Natural killer cell (primary cell): ENCODE data around the gene SPOCK1. TPM values are rescaled to one million over a fixed set of nuclear protein-coding genes. Genes with fewer than 3 reads are reported as not detected.

Experiments
- ATAC-seq, 3 donors: fragments of 150-1000 bp in 2 of 3; fragments of 200-7000 bp in 1 of 3; cut with Tn5 transposase; 1 replicate in 1 of 3; 2 replicates in 2 of 3; pipeline ENCODE4 v1.10.0; 2021; ENCODE audit warnings: mild to moderate bottlenecking in 2 of 3, moderate library complexity in 2 of 3
- DNase-seq, 2 donors: peaks; one replicate each; pipeline versions ENCODE4 v3.0.0 to v3.0.0-alpha.2; 2013 to 2021; ENCODE audit warnings: mixed read lengths in 1 of 2
- H3K27ac ChIP-seq: one replicate; pipeline ENCODE4 v1.5.1; 2013; ENCODE audit warnings: mild to moderate bottlenecking, low read length
- H3K27me3 ChIP-seq: one replicate; pipeline ENCODE4 v1.6.1; 2013; ENCODE audit warnings: low read length; ENCODE audit not compliant: control insufficient read depth, insufficient read depth
- H3K36me3 ChIP-seq: one replicate; pipeline ENCODE4 v1.6.1; 2013; ENCODE audit warnings: low read length; ENCODE audit not compliant: control insufficient read depth, insufficient read depth
- H3K4me1 ChIP-seq: one replicate; pipeline ENCODE4 v1.6.1; 2013; ENCODE audit warnings: low read length; ENCODE audit not compliant: control insufficient read depth, insufficient read depth
- H3K4me3 ChIP-seq: one replicate; pipeline ENCODE4 v1.5.1; 2013; ENCODE audit warnings: low read length
- H3K9me3 ChIP-seq: one replicate; pipeline ENCODE4 v1.6.1; 2013; ENCODE audit warnings: low read length; ENCODE audit not compliant: control insufficient read depth, insufficient read depth
- H3K27ac Mint-ChIP-seq, 2 donors: one replicate each; pipeline ENCODE4 v1.8.0; 2022; ENCODE audit warnings: mild to moderate bottlenecking in 2 of 2, mixed read lengths in 2 of 2, moderate library complexity in 1 of 2
- H3K27me3 Mint-ChIP-seq, 2 donors: one replicate each; pipeline ENCODE4 v1.8.0; 2022; ENCODE audit warnings: low read depth in 2 of 2, mixed read lengths in 2 of 2
- H3K36me3 Mint-ChIP-seq: one replicate; pipeline ENCODE4 v1.8.0; 2022; ENCODE audit warnings: mixed read lengths
- H3K4me1 Mint-ChIP-seq, 2 donors: one replicate each; pipeline ENCODE4 v1.8.0; 2022; ENCODE audit warnings: mixed read lengths in 2 of 2
- H3K4me3 Mint-ChIP-seq: one replicate; pipeline ENCODE4 v1.8.0; 2022; ENCODE audit warnings: mild to moderate bottlenecking, moderate library complexity, mixed read lengths
- H3K9me3 Mint-ChIP-seq, 2 donors: one replicate each; pipeline ENCODE4 v1.8.0; 2022; ENCODE audit warnings: mixed read lengths in 2 of 2
- WGBS: methylation state at CpG from one replicate; pipeline ENCODE4 v1.1.7; 2013; ENCODE audit warnings: missing lambda C conversion rate; ENCODE audit not compliant: insufficient coverage; 5-methylcytosine and 5-hydroxymethylcytosine counted together
- intact Hi-C: fragments of 100-400 bp; cut with micrococcal nuclease; formaldehyde crosslinking; loops from one replicate; pipeline ENCODE4 v1.14.2; 2022
- total RNA-seq, 4 donors: library from RNA; stranded (reverse); fragments of 120-200 nt in 1 of 4; gene quantifications; one replicate each; pipeline versions ENCODE4 v1.2.3 to v1.2.4, GENCODE V29; 2013 to 2022
- TF ChIP-seq, protein P1 (sequence below): fragments of 200-600 bp; IDR thresholded peaks from one replicate; pipeline ENCODE4 v1.8.0; 2022; ENCODE audit warnings: antibody characterized with exemption

SPOCK1 gene
- total RNA-seq, 3 donors from 2014 or later (not counting 1 experiment from before 2014, with no cell fraction given) = 0.09 to 1.6 (median 0.61) TPM

DNA sequence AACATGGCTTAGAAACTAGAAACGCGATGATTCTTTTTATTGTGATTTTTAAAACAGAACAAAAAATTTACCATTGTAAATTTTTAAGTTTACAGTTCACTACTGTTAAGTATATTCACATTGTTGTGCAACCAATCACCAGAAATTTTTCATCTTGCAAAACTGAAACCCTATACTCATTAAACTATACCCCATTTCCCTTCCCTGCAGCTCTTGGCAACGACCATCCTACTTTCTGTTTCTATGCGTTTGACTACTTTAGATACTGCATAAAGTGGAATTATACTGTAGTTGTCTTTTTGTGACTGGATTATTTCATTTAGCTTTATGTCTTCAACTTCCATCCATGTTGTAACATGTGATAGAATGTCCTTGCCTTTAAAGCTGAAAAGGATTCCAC lies 52.5 kb downstream of the SPOCK1 start:
- no peak for ATAC-seq
- whole genome bisulfite sequencing = 95% methylated on average over 2 of the region's 4 CpGs
- no peaks in the 10 kb centered on the region for H3K36me3 ChIP-seq

GRCh38 chr5:137446151-137446550 lies 53.0 kb downstream of the SPOCK1 start:
- no peak overlapping the region for H3K27ac ChIP-seq
- ATAC-seq (no peak), DNase-seq (no peak)
- Mint-ChIP-seq H3K4me3 (no peak overlapping the region), H3K9me3 (peaks cover 0 to 3% of the 10 kb centered on the region in 2 donors), H3K4me1 (no peaks in the 10 kb centered on the region), H3K27me3 (peaks cover 6 to 13% of the 10 kb centered on the region in 2 donors), H3K27ac (no peak overlapping the region), H3K36me3 (no peaks in the 10 kb centered on the region)
- TF ChIP-seq, protein P1, sequence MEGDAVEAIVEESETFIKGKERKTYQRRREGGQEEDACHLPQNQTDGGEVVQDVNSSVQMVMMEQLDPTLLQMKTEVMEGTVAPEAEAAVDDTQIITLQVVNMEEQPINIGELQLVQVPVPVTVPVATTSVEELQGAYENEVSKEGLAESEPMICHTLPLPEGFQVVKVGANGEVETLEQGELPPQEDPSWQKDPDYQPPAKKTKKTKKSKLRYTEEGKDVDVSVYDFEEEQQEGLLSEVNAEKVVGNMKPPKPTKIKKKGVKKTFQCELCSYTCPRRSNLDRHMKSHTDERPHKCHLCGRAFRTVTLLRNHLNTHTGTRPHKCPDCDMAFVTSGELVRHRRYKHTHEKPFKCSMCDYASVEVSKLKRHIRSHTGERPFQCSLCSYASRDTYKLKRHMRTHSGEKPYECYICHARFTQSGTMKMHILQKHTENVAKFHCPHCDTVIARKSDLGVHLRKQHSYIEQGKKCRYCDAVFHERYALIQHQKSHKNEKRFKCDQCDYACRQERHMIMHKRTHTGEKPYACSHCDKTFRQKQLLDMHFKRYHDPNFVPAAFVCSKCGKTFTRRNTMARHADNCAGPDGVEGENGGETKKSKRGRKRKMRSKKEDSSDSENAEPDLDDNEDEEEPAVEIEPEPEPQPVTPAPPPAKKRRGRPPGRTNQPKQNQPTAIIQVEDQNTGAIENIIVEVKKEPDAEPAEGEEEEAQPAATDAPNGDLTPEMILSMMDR = no peak
- WGBS = 63% methylated on average over 1 of the region's 1 CpG
- no peaks in the 10 kb centered on the region for H3K4me1 ChIP-seq
- no peak overlapping the region for H3K4me3 ChIP-seq
- no peaks in the 10 kb centered on the region for H3K36me3 ChIP-seq
- no peaks in the 10 kb centered on the region for H3K27me3 ChIP-seq
- intact Hi-C loops = no loop called here
- H3K9me3 ChIP-seq = no peaks in the 10 kb centered on the region

More for the DNA sequence above, 52.5 kb downstream of the SPOCK1 start:
- H3K9me3 Mint-ChIP-seq = peaks cover 0 to 3% of the 10 kb centered on the region in 2 donors
- TF ChIP-seq, protein P1 = no peak
- no peaks in the 10 kb centered on the region for H3K4me1 Mint-ChIP-seq
- H3K4me3 Mint-ChIP-seq = no peak overlapping the region
- intact Hi-C loops = no loop called here
- Histone ChIP-seq H3K4me3 (no peak overlapping the region), H3K27ac (no peak overlapping the region), H3K9me3 (no peaks in the 10 kb centered on the region), H3K27me3 (no peaks in the 10 kb centered on the region), H3K4me1 (no peaks in the 10 kb centered on the region)
- H3K27me3 Mint-ChIP-seq = peaks cover 6 to 13% of the 10 kb centered on the region in 2 donors
- H3K36me3 Mint-ChIP-seq = no peaks in the 10 kb centered on the region
- no peak overlapping the region for H3K27ac Mint-ChIP-seq
- no peak for DNase-seq

DNA sequence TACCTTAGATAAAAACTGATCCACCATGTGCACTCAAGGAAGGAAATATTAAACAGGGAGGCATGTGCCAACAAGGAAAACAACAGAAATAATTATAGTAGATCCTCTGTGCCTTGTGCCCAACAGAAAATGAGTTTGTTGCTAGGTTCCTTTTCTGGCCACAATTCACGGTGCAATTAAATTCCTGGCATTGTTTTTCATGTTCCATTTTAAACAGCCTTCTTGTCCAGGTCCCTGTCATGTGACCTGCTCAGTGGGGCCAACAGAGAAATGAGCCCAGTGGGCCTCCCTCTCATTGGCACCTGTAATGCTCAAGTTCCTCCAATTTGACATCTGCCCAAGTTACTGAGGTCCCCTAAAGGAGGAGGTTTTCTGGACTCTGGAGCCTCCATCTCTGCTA lies 56.5 kb downstream of the SPOCK1 start:
- peaks cover 0 to 3% of the 10 kb centered on the region in 2 donors for H3K9me3 Mint-ChIP-seq
- H3K4me1 Mint-ChIP-seq = no peaks in the 10 kb centered on the region
- H3K4me3 ChIP-seq = no peak overlapping the region
- H3K27me3 ChIP-seq = no peaks in the 10 kb centered on the region
- H3K27ac ChIP-seq = no peak overlapping the region
- no peak for ATAC-seq
- no peaks in the 10 kb centered on the region for H3K36me3 ChIP-seq
- no peaks in the 10 kb centered on the region for H3K9me3 ChIP-seq
- TF ChIP-seq, protein P1 = no peak
- H3K4me3 Mint-ChIP-seq = no peak overlapping the region
- no peaks in the 10 kb centered on the region for H3K36me3 Mint-ChIP-seq
- WGBS = 79% methylated on average over 1 of the region's 1 CpG
- H3K4me1 ChIP-seq = no peaks in the 10 kb centered on the region
- no peak overlapping the region for H3K27ac Mint-ChIP-seq
- peaks cover 6 to 13% of the 10 kb centered on the region in 2 donors for H3K27me3 Mint-ChIP-seq
- intact Hi-C loops = no loop called here
- DNase-seq = no peak

DNA sequence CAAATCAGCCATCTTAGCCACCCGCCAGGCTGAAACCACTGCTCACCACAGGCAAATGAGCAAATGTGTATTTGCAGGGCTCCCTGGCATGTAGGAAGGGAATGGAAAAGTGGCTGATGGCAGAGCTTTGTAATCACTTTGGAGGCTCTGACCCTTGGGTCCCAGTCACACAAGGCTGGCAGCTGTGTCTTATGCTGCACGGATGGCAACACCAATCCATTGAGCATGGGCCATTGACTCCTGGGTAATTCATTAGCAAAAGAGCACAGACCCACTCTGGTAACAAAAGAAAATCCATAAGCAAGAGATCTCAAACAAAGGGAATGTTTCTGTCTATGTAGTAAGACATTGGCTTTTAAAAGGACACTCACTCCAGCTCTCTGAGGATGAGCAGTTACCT lies 57.6 kb downstream of the SPOCK1 start:
- Mint-ChIP-seq H3K27me3 (peaks cover 6 to 13% of the 10 kb centered on the region in 2 donors), H3K36me3 (no peaks in the 10 kb centered on the region), H3K4me1 (no peaks in the 10 kb centered on the region), H3K27ac (no peak overlapping the region), H3K9me3 (peaks cover 0 to 3% of the 10 kb centered on the region in 2 donors), H3K4me3 (no peak overlapping the region)
- TF ChIP-seq, protein P1 = no peak
- H3K36me3 ChIP-seq = no peaks in the 10 kb centered on the region
- DNase-seq = no peak
- WGBS = 85% methylated on average over 2 of the region's 2 CpGs
- H3K9me3 ChIP-seq = no peaks in the 10 kb centered on the region
- no peaks in the 10 kb centered on the region for H3K27me3 ChIP-seq
- H3K4me1 ChIP-seq = no peaks in the 10 kb centered on the region
- no peak for ATAC-seq
- intact Hi-C loops = no loop called here
- H3K4me3 ChIP-seq = no peak overlapping the region
- H3K27ac ChIP-seq = no peak overlapping the region
